Stimulated activated CD4-positive, alpha-beta T cell treated with anti-CD3 and anti-CD28 coated beads, Interleukin-2, amount 100 ng/mL, for 4 hours (primary cell): ENCODE measurements around the gene SCYL1.

ENCODE experiments used
- DNase-seq: peaks from one replicate; pipeline ENCODE4 v3.0.0-alpha.2; 2020; ENCODE audit warnings: low read depth

The SCYL1 gene

GRCh38 chr11:65493367-65494176 is 31.3 kb upstream of the SCYL1 start:
- DNase-seq: no peak

- DNase-seq: no peak
These were observed 28.4 kb upstream of the SCYL1 start for GRCh38 chr11:65496304-65497140.

GRCh38 chr11:65497141-65498041 is 27.5 kb upstream of the SCYL1 start:
- peak; percentile 98 for DNase-seq

- no peak for DNase-seq
These were observed 26.7 kb upstream of the SCYL1 start for GRCh38 chr11:65498042-65498726.

DNA sequence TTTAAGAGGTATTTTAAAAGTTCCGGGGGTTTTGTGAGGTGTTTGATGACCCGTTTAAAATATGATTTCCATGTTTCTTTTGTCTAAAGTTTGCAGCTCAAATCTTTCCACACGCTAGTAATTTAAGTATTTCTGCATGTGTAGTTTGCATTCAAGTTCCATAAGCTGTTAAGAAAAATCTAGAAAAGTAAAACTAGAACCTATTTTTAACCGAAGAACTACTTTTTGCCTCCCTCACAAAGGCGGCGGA is 26.2 kb upstream of the SCYL1 start:
- DNase-seq: no peak

DNA sequence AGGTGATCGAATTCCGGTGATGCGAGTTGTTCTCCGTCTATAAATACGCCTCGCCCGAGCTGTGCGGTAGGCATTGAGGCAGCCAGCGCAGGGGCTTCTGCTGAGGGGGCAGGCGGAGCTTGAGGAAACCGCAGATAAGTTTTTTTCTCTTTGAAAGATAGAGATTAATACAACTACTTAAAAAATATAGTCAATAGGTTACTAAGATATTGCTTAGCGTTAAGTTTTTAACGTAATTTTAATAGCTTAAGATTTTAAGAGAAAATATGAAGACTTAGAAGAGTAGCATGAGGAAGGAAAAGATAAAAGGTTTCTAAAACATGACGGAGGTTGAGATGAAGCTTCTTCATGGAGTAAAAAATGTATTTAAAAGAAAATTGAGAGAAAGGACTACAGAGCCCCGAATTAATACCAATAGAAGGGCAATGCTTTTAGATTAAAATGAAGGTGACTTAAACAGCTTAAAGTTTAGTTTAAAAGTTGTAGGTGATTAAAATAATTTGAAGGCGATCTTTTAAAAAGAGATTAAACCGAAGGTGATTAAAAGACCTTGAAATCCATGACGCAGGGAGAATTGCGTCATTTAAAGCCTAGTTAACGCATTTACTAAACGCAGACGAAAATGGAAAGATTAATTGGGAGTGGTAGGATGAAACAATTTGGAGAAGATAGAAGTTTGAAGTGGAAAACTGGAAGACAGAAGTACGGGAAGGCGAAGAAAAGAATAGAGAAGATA is 25.7 kb upstream of the SCYL1 start, which contains the start of gene MALAT1:
Gene MALAT1 (plus strand): TSS at position 69 of the 736 bp plus-strand sequence.
- peak; percentile 91 for DNase-seq

DNA sequence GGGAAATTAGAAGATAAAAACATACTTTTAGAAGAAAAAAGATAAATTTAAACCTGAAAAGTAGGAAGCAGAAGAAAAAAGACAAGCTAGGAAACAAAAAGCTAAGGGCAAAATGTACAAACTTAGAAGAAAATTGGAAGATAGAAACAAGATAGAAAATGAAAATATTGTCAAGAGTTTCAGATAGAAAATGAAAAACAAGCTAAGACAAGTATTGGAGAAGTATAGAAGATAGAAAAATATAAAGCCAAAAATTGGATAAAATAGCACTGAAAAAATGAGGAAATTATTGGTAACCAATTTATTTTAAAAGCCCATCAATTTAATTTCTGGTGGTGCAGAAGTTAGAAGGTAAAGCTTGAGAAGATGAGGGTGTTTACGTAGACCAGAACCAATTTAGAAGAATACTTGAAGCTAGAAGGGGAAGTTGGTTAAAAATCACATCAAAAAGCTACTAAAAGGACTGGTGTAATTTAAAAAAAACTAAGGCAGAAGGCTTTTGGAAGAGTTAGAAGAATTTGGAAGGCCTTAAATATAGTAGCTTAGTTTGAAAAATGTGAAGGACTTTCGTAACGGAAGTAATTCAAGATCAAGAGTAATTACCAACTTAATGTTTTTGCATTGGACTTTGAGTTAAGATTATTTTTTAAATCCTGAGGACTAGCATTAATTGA is 25.0 kb upstream of the SCYL1 start:
- no peak for DNase-seq

DNA sequence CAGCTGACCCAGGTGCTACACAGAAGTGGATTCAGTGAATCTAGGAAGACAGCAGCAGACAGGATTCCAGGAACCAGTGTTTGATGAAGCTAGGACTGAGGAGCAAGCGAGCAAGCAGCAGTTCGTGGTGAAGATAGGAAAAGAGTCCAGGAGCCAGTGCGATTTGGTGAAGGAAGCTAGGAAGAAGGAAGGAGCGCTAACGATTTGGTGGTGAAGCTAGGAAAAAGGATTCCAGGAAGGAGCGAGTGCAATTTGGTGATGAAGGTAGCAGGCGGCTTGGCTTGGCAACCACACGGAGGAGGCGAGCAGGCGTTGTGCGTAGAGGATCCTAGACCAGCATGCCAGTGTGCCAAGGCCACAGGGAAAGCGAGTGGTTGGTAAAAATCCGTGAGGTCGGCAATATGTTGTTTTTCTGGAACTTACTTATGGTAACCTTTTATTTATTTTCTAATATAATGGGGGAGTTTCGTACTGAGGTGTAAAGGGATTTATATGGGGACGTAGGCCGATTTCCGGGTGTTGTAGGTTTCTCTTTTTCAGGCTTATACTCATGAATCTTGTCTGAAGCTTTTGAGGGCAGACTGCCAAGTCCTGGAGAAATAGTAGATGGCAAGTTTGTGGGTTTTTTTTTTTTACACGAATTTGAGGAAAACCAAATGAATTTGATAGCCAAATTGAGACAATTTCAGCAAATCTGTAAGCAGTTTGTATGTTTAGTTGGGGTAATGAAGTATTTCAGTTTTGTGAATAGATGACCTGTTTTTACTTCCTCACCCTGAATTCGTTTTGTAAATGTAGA is 24.3 kb upstream of the SCYL1 start:
- no peak for DNase-seq

DNA sequence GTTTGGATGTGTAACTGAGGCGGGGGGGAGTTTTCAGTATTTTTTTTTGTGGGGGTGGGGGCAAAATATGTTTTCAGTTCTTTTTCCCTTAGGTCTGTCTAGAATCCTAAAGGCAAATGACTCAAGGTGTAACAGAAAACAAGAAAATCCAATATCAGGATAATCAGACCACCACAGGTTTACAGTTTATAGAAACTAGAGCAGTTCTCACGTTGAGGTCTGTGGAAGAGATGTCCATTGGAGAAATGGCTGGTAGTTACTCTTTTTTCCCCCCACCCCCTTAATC is 23.8 kb upstream of the SCYL1 start:
- DNase-seq: no peak

GRCh38 chr11:65501472-65502273 is 23.2 kb upstream of the SCYL1 start:
- no peak for DNase-seq

DNA sequence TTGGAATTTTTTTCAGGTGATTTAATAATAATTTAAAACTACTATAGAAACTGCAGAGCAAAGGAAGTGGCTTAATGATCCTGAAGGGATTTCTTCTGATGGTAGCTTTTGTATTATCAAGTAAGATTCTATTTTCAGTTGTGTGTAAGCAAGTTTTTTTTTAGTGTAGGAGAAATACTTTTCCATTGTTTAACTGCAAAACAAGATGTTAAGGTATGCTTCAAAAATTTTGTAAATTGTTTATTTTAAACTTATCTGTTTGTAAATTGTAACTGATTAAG is 22.7 kb upstream of the SCYL1 start:
- no peak for DNase-seq

DNA sequence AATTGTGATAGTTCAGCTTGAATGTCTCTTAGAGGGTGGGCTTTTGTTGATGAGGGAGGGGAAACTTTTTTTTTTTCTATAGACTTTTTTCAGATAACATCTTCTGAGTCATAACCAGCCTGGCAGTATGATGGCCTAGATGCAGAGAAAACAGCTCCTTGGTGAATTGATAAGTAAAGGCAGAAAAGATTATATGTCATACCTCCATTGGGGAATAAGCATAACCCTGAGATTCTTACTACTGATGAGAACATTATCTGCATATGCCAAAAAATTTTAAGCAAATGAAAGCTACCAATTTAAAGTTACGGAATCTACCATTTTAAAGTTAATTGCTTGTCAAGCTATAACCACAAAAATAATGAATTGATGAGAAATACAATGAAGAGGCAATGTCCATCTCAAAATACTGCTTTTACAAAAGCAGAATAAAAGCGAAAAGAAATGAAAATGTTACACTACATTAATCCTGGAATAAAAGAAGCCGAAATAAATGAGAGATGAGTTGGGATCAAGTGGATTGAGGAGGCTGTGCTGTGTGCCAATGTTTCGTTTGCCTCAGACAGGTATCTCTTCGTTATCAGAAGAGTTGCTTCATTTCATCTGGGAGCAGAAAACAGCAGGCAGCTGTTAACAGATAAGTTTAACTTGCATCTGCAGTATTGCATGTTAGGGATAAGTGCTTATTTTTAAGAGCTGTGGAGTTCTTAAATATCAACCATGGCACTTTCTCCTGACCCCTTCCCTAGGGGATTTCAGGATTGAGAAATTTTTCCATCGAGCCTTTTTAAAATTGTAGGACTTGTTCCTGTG is 22.1 kb upstream of the SCYL1 start:
- no peak for DNase-seq

- DNase-seq: no peak
These were observed 21.4 kb upstream of the SCYL1 start for GRCh38 chr11:65503368-65503948.

DNA sequence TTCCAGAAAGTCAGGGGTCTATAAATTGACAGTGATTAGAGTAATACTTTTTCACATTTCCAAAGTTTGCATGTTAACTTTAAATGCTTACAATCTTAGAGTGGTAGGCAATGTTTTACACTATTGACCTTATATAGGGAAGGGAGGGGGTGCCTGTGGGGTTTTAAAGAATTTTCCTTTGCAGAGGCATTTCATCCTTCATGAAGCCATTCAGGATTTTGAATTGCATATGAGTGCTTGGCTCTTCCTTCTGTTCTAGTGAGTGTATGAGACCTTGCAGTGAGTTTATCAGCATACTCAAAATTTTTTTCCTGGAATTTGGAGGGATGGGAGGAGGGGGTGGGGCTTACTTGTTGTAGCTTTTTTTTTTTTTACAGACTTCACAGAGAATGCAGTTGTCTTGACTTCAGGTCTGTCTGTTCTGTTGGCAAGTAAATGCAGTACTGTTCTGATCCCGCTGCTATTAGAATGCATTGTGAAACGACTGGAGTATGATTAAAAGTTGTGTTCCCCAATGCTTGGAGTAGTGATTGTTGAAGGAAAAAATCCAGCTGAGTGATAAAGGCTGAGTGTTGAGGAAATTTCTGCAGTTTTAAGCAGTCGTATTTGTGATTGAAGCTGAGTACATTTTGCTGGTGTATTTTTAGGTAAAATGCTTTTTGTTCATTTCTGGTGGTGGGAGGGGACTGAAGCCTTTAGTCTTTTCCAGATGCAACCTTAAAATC is 20.8 kb upstream of the SCYL1 start:
- DNase-seq: no peak

DNA sequence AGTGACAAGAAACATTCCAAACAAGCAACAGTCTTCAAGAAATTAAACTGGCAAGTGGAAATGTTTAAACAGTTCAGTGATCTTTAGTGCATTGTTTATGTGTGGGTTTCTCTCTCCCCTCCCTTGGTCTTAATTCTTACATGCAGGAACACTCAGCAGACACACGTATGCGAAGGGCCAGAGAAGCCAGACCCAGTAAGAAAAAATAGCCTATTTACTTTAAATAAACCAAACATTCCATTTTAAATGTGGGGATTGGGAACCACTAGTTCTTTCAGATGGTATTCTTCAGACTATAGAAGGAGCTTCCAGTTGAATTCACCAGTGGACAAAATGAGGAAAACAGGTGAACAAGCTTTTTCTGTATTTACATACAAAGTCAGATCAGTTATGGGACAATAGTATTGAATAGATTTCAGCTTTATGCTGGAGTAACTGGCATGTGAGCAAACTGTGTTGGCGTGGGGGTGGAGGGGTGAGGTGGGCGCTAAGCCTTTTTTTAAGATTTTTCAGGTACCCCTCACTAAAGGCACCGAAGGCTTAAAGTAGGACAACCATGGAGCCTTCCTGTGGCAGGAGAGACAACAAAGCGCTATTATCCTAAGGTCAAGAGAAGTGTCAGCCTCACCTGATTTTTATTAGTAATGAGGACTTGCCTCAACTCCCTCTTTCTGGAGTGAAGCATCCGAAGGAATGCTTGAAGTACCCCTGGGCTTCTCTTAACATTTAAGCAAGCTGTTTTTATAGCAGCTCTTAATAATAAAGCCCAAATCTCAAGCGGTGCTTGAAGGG is 20.0 kb upstream of the SCYL1 start:
- no peak for DNase-seq

- DNase-seq: no peak
These were observed 19.2 kb upstream of the SCYL1 start for GRCh38 chr11:65505466-65506289.
